Placental pericyte (primary cell): ENCODE measurements around the gene OVCA2. TPM values are rescaled to one million over a fixed set of nuclear protein-coding genes. Genes with fewer than 3 reads are reported as not detected.
A peak's percentile ranks its signal among the peaks of the same experiment; 100 is the strongest.

Experiments
- small RNA-seq: library from RNA; depleted of rRNA; stranded (forward); fragments of <200 nt; gene quantifications from one replicate; pipeline ENCODE3, GENCODE V24; 2012; ENCODE audit warnings: low replicate concordance
- total RNA-seq: library from RNA; depleted of rRNA; stranded (reverse); fragments of >200 nt; gene quantifications from 2 replicates; pipeline ENCODE4 v1.2.3, GENCODE V29; 2012

OVCA2 gene
- total RNA-seq = 49.7 and 98.8 TPM in 2 replicates

GRCh38 chr17:2041561-2042389, at the start of gene OVCA2:
Gene OVCA2, plus strand, starts transcription at chr17:2042022. Its CDS starts 26 bp downstream, at chr17:2042048.

GRCh38 chr17:2025220-2025621, 16.6 kb upstream of the OVCA2 start, which contains the start of gene RTN4RL1:
Gene RTN4RL1, minus strand, starts transcription at chr17:2025334. Its CDS starts 469 bp downstream, at chr17:2024865.

GRCh38 chr17:2029911-2030778, 11.7 kb upstream of the OVCA2 start, which contains the start of gene DPH1:
Gene DPH1, plus strand, starts transcription at chr17:2030153. Its CDS starts 17 bp downstream, at chr17:2030170.

GRCh38 chr17:2054512-2055291, 12.9 kb downstream of the OVCA2 start, which contains the start of gene HIC1:
Gene HIC1, plus strand, starts transcription at chr17:2055103. Its CDS starts 1,588 bp downstream, at chr17:2056691.

Small RNA genes lying within 50 kb of the gene (small RNA-seq; reads per million reads assigned to genes)
- not detected for gene AC090617.9
- gene MIR132 = 5.2 reads per million, percentile 88 among the genes with 10 or more reads in this experiment
- 2.5 reads per million, percentile 75 among the genes with 10 or more reads in this experiment for gene MIR212
- gene OVCA2 = not detected

Other genes starting within 250 kb of the OVCA2 start
- 7.2 and 14.2 TPM in 2 replicates for gene SMYD4, start 212.1 kb upstream of the OVCA2 start, total RNA-seq
- gene RPA1, start 212.0 kb upstream of the OVCA2 start, total RNA-seq = 12.9 and 21.6 TPM in 2 replicates
- 0.14 TPM in 1 of 2 replicates, not detected in the other for gene RTN4RL1, start 16.7 kb upstream of the OVCA2 start, total RNA-seq
- gene DPH1, start 11.9 kb upstream of the OVCA2 start, total RNA-seq = 40.2 and 46.0 TPM in 2 replicates
- gene HIC1, start 13.1 kb downstream of the OVCA2 start, total RNA-seq = 9.4 and 148 TPM in 2 replicates